ENCODE data around the gene LSM2.

DNA sequence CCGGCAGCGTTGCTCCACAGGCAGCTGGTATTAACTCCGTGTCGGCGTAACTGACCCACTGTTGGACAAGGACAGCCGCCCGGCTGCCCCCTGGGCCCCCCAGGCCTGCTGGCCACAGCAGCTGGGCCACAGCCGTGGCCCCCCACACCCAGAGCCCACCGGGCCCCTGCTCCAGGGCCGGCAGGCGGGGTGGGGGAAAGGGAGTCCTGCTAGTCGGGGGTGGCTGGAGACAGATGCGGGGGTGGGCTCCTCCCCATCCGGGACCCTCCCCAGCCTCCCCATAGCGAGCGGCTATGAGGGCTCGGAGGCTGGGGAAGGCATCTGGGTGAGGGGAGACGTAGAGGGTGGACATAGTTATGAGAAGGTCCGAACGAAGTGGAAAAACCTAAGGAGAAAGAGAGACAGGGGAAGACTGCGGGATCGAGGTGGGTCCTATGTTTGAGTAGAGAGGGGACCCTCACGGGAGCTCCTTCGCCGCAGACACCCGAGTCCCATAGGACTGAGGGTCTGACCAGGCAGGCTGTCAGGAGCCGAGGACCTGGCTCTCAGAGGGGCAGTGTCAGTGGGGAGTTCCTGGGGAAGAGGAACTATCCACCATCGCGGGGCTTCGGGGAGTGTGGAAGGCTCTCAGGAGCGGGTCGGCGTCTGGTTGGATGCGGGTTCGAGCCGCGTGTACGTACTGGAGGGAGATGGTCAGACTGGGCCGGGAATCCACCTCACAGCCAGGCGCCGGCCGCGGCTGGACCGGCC is 11.7 kb downstream of the LSM2 start:
- TF ChIP-seq EZH2 (IDR thresholded peaks at IDR 0.05; ENCODE audit: borderline replicate concordance, low read depth, low read length, severe bottlenecking) = no peak
- TF ChIP-seq, protein P1, sequence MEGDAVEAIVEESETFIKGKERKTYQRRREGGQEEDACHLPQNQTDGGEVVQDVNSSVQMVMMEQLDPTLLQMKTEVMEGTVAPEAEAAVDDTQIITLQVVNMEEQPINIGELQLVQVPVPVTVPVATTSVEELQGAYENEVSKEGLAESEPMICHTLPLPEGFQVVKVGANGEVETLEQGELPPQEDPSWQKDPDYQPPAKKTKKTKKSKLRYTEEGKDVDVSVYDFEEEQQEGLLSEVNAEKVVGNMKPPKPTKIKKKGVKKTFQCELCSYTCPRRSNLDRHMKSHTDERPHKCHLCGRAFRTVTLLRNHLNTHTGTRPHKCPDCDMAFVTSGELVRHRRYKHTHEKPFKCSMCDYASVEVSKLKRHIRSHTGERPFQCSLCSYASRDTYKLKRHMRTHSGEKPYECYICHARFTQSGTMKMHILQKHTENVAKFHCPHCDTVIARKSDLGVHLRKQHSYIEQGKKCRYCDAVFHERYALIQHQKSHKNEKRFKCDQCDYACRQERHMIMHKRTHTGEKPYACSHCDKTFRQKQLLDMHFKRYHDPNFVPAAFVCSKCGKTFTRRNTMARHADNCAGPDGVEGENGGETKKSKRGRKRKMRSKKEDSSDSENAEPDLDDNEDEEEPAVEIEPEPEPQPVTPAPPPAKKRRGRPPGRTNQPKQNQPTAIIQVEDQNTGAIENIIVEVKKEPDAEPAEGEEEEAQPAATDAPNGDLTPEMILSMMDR (IDR thresholded peaks at IDR 0.05; ENCODE audit: borderline replicate concordance, extremely low read depth, low read length, poor library complexity, severe bottlenecking) = no peak

All from DND-41 (cell line).